PFSK-1 (cell line): ENCODE measurements around the gene UBR4.

Experiments used
- FOXP2 ChIP-seq: optimal IDR thresholded peaks from 2 replicates; pipeline ENCODE3; 2011; ENCODE audit warnings: borderline replicate concordance, control low read depth, inconsistent platforms; ENCODE audit not compliant: insufficient read depth; ENCODE audit errors: extremely low read length, extremely low read depth
- POLR2AphosphoS5 ChIP-seq: IDR thresholded peaks from 2 replicates; pipeline ENCODE4 v1.6.1; 2012; ENCODE audit warnings: low read depth, mild to moderate bottlenecking, control low read depth, low read length, moderate library complexity
- REST ChIP-seq, 2 experiments: IDR thresholded peaks; 2 replicates each; pipeline versions ENCODE4 v1.6.1 to v1.8.0; 2011 to 2012; ENCODE audit warnings: low read depth in 2 of 2, low read length in 2 of 2, control low read depth in 1 of 2, inconsistent platforms in 1 of 2, mild to moderate bottlenecking in 1 of 2, moderate library complexity in 1 of 2; ENCODE audit not compliant: insufficient read depth in 1 of 2
- SIN3A ChIP-seq: IDR thresholded peaks from 2 replicates; pipeline ENCODE4 v1.6.1; 2012; ENCODE audit warnings: mild to moderate bottlenecking, low read length, moderate library complexity, borderline replicate concordance; ENCODE audit not compliant: insufficient read depth
- TAF1 ChIP-seq: IDR thresholded peaks from 2 replicates; pipeline ENCODE4 v1.6.1; 2012; ENCODE audit warnings: low read length, control low read depth, borderline replicate concordance; ENCODE audit not compliant: insufficient read depth

The UBR4 gene

GRCh38 chr1:19066248-19066873, 143.7 kb downstream of the UBR4 start:
- TF ChIP-seq REST (IDR thresholded peaks at IDR 0.05; ENCODE audit: insufficient read depth in 1 of 2, low read depth in 2 of 2, low read length in 2 of 2) (no peak), SIN3A (no peak), POLR2AphosphoS5 (no peak)

GRCh38 chr1:19065526-19066247, 144.4 kb downstream of the UBR4 start:
- no peak for TF ChIP-seq SIN3A
- TF ChIP-seq POLR2AphosphoS5, result no peak
- TF ChIP-seq TAF1, result no peak
- no peak for TF ChIP-seq FOXP2
- TF ChIP-seq REST (IDR thresholded peaks at IDR 0.05; ENCODE audit: insufficient read depth in 1 of 2, low read depth in 2 of 2, low read length in 2 of 2), result no peak

GRCh38 chr1:19064906-19065450, 145.1 kb downstream of the UBR4 start:
- no peak for TF ChIP-seq SIN3A
- no peak for TF ChIP-seq TAF1
- TF ChIP-seq FOXP2, result no peak
- no peak for TF ChIP-seq REST (IDR thresholded peaks at IDR 0.05; ENCODE audit: insufficient read depth in 1 of 2, low read depth in 2 of 2, low read length in 2 of 2)
- no peak for TF ChIP-seq POLR2AphosphoS5

GRCh38 chr1:19063122-19063521, 146.9 kb downstream of the UBR4 start:
- TF ChIP-seq TAF1 (no peak), SIN3A (no peak), REST (IDR thresholded peaks at IDR 0.05; ENCODE audit: insufficient read depth in 1 of 2, low read depth in 2 of 2, low read length in 2 of 2) (no peak), FOXP2 (no peak), POLR2AphosphoS5 (no peak)
